GM12891 (cell line): ENCODE measurements around the gene ADAMTSL1.

Source experiments
- DNase-seq: peaks from one replicate; pipeline ENCODE4 v3.0.0; 2011; ENCODE audit warnings: low spot score; ENCODE audit not compliant: insufficient read length
- FAIRE-seq: peaks from 2 replicates; lab custom pipeline; 2011; peaks lifted over from hg19 to GRCh38; lab: Jason Lieb, UNC
- PAX5 ChIP-seq: IDR thresholded peaks from 2 replicates; pipeline ENCODE4 v1.6.1; 2011; ENCODE audit warnings: low read length, moderate library complexity, mild to moderate bottlenecking; ENCODE audit not compliant: insufficient read depth, severe bottlenecking
- POLR2A ChIP-seq: IDR thresholded peaks from 2 replicates; pipeline ENCODE4 v1.6.1; 2011; ENCODE audit warnings: low read depth, low read length, control low read depth
- POLR2AphosphoS5 ChIP-seq: IDR thresholded peaks from 2 replicates; pipeline ENCODE4 v1.6.1; 2011; ENCODE audit warnings: low read depth, low read length, control low read depth
- POU2F2 ChIP-seq: IDR thresholded peaks from 2 replicates; pipeline ENCODE4 v1.6.1; 2011; ENCODE audit warnings: low read depth, mild to moderate bottlenecking, control low read depth, low read length, moderate library complexity
- SPI1 ChIP-seq: IDR thresholded peaks from 2 replicates; pipeline ENCODE4 v1.6.1; 2011; ENCODE audit warnings: low read depth, low read length, control low read depth
- TAF1 ChIP-seq: IDR thresholded peaks from 2 replicates; pipeline ENCODE4 v1.6.1; 2011; ENCODE audit warnings: low read depth, low read length, control low read depth

Gene ADAMTSL1

GRCh38 chr9:18682907-18683306, 209.0 kb downstream of the ADAMTSL1 start:
- no peak for DNase-seq
- no peak for FAIRE-seq
- no peak for TF ChIP-seq TAF1
- no peak for TF ChIP-seq POLR2A
- TF ChIP-seq POU2F2 = no peak
- TF ChIP-seq SPI1 = no peak
- no peak for TF ChIP-seq POLR2AphosphoS5
- no peak for TF ChIP-seq PAX5

DNA sequence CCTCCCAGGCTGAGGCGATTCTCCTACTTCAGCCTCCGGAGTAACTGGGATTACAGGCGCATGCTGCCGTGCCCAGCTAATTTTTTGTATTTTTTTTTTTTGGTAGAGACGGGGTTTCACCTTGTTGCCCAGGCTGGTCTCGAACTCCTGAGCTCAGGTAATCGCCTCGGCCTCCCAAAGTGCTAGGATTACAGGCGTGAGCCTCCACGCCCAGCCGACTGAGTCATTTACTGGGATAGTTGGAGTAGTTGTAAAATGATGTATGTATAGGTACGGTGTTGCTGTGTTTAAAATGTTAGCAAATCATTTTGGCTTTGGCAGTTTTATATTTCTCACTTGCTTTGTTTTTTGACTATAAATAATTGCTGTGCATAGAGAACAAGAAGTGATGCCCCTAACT, 209.4 kb downstream of the ADAMTSL1 start:
- TF ChIP-seq POU2F2 = no peak
- TF ChIP-seq SPI1 = no peak
- TF ChIP-seq TAF1 = no peak
- no peak for TF ChIP-seq POLR2AphosphoS5
- TF ChIP-seq POLR2A = no peak
- TF ChIP-seq PAX5 = no peak
- FAIRE-seq (no peak), DNase-seq (no peak)

DNA sequence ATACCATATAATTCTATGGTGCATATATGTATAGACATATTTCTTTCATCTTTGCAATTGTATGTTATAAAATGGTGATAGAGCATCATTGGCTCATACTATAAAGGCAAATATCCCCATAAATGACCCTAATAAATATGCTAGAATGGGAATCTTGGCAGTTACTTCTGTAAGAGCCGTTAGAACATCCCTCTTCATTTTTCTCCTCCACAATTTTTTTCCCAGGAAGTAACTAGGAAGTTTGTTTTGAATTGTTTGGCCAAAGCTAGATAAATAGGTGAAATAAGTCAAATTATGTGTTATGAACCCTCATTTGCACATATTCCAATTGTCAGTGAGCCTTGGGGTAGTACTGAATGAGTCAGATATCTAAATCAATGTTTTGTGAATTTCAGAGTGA, 209.9 kb downstream of the ADAMTSL1 start:
- DNase-seq (no peak), FAIRE-seq (no peak)
- TF ChIP-seq POU2F2 (no peak), SPI1 (no peak), POLR2AphosphoS5 (no peak), PAX5 (no peak), TAF1 (no peak), POLR2A (no peak)

GRCh38 chr9:18684593-18685317, 210.8 kb downstream of the ADAMTSL1 start:
- no peak for DNase-seq
- no peak for FAIRE-seq
- no peak for TF ChIP-seq TAF1
- no peak for TF ChIP-seq SPI1
- no peak for TF ChIP-seq POLR2A
- TF ChIP-seq PAX5 = no peak
- no peak for TF ChIP-seq POU2F2
- TF ChIP-seq POLR2AphosphoS5 = no peak

DNA sequence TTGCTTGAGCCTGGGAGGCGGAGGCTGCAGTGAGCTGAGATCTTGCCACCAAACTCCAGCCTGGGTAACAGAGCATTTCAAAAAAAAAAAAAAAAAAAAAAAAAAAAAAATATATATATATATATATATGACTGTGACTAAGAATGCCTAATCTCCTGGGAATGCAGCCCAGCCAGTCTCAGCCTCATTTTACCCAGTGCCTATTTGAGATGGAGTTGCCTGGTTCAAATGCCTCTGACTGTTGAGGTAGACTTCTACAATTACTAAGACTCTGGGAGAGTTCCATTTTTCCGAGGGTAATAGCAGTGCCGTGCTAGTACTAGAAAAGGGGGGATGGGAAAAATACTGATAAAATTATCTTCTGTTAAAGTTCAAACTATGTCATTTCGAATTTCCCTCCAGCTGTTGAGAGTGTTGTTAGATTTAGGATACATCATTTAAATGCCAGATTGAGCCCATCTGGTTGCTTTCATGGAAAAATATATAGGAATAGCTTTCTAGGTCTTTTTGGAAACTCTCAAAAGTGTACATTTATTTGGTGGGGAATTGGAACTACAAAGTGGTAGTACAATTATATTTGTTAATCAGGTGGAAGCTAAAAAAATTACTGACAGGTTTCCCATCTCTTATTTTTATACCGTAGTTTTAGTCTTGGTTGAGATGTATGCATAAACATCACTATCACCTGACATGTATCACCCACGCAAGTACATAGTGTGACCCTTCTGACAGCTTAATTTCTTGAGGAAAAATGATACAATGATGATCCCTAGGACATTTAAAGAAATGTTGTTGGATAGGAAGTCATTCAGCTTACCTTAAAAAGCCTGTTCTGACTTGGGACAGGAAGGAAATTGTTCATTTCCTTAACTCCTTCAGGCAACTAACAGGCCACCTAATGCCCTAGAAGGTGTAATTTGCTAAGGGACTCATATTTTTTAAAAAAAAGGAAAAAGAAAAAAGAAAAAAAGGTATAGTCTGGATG, 214.9 kb downstream of the ADAMTSL1 start:
- no peak for FAIRE-seq
- TF ChIP-seq POLR2AphosphoS5 (no peak), POU2F2 (no peak), SPI1 (no peak), POLR2A (no peak), TAF1 (no peak), PAX5 (no peak)
- no peak for DNase-seq

- no peak for FAIRE-seq
- TF ChIP-seq POLR2AphosphoS5 (no peak), SPI1 (no peak), PAX5 (no peak), POU2F2 (no peak), TAF1 (no peak), POLR2A (no peak)
- no peak for DNase-seq
Observed at GRCh38 chr9:18689921-18690320, 216.0 kb downstream of the ADAMTSL1 start.

GRCh38 chr9:18692268-18692667, 218.3 kb downstream of the ADAMTSL1 start:
- TF ChIP-seq POU2F2 (no peak), SPI1 (no peak), PAX5 (no peak), POLR2AphosphoS5 (no peak), TAF1 (no peak)
- no peak for FAIRE-seq
- no peak for DNase-seq

DNA sequence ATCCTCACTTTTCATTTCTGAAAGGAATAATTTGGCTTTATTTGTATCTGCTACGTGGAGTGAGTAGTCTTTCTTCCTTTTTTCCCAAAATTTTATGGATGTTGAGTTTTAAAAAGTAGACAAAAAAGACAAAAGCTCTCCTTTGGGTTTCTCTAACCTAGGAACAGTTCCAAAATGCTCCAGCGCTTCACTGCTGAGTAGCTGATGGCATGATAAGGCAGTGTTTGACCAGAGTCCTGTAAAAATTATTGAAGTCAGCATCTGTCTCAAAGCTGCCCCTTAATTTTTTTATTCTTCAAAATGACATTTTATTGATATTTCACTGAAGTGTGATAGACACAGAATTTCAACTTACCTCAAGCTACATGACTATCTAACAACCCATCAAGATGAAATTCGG, 219.0 kb downstream of the ADAMTSL1 start:
- TF ChIP-seq POLR2A = no peak
- TF ChIP-seq TAF1 = no peak
- TF ChIP-seq PAX5 = no peak
- TF ChIP-seq SPI1 = no peak
- no peak for TF ChIP-seq POU2F2
- TF ChIP-seq POLR2AphosphoS5 = no peak
- no peak for FAIRE-seq
- DNase-seq = no peak

DNA sequence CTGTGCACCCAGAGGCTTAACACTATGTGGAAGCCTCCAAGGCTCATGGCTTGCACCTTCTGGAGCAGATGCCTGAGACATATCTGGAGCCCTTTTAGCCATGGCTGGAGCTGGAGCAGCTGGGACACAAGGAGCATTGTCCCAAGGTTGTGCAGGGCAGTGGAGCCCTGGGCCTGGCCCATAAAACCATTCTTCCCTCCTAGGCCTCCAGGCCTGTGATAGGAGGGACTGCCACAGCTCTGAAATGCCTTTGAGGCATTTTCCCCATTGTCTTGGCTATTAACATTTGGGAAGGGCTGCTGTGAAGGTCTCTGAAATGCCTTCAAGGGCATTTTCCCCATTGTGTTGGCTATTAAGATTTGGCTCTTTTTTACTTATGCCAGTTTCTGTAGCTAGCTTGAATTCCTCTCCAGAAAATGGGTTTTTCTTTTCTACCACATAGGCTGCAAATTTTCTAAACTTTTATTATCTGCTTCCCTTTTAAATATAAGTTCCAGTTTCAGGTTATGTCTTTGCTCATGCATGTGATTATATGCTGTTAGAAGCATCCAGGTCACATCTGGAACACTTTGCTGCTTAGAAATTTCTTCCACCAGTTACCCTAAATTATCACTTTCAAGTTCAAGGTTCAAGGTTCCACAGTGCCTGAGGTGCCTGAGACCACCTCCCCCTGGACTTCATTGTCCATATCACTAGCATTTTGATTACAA, 221.2 kb downstream of the ADAMTSL1 start:
- FAIRE-seq = no peak
- TF ChIP-seq POU2F2 = no peak
- TF ChIP-seq POLR2AphosphoS5 = no peak
- TF ChIP-seq PAX5 = no peak
- no peak for TF ChIP-seq TAF1
- TF ChIP-seq POLR2A = no peak
- TF ChIP-seq SPI1 = no peak
- DNase-seq = no peak
